Astrocyte (in vitro differentiated cells and primary cell): ENCODE results near the gene ELN.

Source experiments
- EZH2 ChIP-seq: IDR thresholded peaks from 2 replicates; pipeline ENCODE4 v1.6.1; 2012; ENCODE audit warnings: mild to moderate bottlenecking, low read length, inconsistent platforms; ENCODE audit not compliant: insufficient read depth
- TF ChIP-seq, protein P1 (sequence below): IDR thresholded peaks from 2 replicates; pipeline ENCODE4 v1.5.1; 2011; ENCODE audit warnings: low read depth, mild to moderate bottlenecking, inconsistent platforms, low read length, moderate library complexity; ENCODE audit not compliant: insufficient read depth

GRCh38 chr7:74027683-74028320 is at the start of gene ELN:
- TF ChIP-seq, protein P1, sequence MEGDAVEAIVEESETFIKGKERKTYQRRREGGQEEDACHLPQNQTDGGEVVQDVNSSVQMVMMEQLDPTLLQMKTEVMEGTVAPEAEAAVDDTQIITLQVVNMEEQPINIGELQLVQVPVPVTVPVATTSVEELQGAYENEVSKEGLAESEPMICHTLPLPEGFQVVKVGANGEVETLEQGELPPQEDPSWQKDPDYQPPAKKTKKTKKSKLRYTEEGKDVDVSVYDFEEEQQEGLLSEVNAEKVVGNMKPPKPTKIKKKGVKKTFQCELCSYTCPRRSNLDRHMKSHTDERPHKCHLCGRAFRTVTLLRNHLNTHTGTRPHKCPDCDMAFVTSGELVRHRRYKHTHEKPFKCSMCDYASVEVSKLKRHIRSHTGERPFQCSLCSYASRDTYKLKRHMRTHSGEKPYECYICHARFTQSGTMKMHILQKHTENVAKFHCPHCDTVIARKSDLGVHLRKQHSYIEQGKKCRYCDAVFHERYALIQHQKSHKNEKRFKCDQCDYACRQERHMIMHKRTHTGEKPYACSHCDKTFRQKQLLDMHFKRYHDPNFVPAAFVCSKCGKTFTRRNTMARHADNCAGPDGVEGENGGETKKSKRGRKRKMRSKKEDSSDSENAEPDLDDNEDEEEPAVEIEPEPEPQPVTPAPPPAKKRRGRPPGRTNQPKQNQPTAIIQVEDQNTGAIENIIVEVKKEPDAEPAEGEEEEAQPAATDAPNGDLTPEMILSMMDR: no peak
- no peak for TF ChIP-seq EZH2
